Measurements from ENCODE around the gene G6PC1.

Gene G6PC1

DNA sequence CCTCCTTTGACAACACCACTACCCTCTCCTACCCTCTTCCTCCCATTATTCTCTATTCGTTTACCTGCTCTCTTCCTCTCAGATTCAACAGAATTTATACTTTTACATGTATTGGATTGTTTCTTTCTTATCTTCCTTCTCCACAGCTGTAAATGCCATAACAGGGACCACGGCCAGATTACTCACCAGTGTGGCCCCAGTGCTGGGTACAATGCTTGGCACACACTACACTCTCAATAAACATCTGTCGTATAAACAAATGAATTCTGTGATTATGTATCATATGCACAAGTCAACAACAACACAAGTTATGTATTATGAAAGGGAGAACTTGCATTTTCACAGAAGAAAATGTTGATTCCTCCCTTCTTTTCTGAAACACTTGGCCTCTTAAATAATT is 43.6 kb downstream of the G6PC1 start:
- no peak for DNase-seq (ENCODE audit: extremely low spot score)
- TF ChIP-seq NFRKB (IDR thresholded peaks at IDR 0.05) (no peak), L3MBTL2 (conservative IDR thresholded peaks at IDR 0.05) (no peak), SUZ12 (IDR thresholded peaks at IDR 0.05) (no peak), ARNT (IDR thresholded peaks at IDR 0.05) (no peak), BHLHE40 (IDR thresholded peaks at IDR 0.05; ENCODE audit: borderline replicate concordance) (no peak), HDGF (IDR thresholded peaks at IDR 0.05; ENCODE audit: borderline replicate concordance) (no peak), SP1 (IDR thresholded peaks at IDR 0.05) (no peak), FOXK2 (IDR thresholded peaks at IDR 0.05) (no peak), TARDBP (IDR thresholded peaks at IDR 0.05) (no peak), FOXM1 (IDR thresholded peaks at IDR 0.05; ENCODE audit: borderline replicate concordance) (no peak), ELF4 (IDR thresholded peaks at IDR 0.05) (no peak), FOXA1 (IDR thresholded peaks at IDR 0.05) (no peak), LEF1 (IDR thresholded peaks at IDR 0.05; ENCODE audit: borderline replicate concordance) (no peak), ZNF384 (IDR thresholded peaks at IDR 0.05) (no peak), CTBP1 (IDR thresholded peaks at IDR 0.05; ENCODE audit: borderline replicate concordance) (no peak)
- TF ChIP-seq, protein P1, sequence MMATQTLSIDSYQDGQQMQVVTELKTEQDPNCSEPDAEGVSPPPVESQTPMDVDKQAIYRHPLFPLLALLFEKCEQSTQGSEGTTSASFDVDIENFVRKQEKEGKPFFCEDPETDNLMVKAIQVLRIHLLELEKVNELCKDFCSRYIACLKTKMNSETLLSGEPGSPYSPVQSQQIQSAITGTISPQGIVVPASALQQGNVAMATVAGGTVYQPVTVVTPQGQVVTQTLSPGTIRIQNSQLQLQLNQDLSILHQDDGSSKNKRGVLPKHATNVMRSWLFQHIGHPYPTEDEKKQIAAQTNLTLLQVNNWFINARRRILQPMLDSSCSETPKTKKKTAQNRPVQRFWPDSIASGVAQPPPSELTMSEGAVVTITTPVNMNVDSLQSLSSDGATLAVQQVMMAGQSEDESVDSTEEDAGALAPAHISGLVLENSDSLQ (IDR thresholded peaks at IDR 0.05) = no peak
- POLR2A ChIA-PET = no interaction called here
- CTCF ChIA-PET = no interaction called here

GRCh38 chr17:42946812-42947211 is 46.2 kb downstream of the G6PC1 start:
- ChIA-PET POLR2A (interaction anchor here (0.7 to 1.9 kb wide), 4 partner anchors 18 to 173 kb away, joined by 3 to 7 read pairs (median 5); partner anchors contain the start of genes AARSD1, RPL27 and VPS25), CTCF (no interaction called here)
- no peak for TF ChIP-seq L3MBTL2 (conservative IDR thresholded peaks at IDR 0.05)
- TF ChIP-seq ARNT (IDR thresholded peaks at IDR 0.05) = no peak
- TF ChIP-seq FOXK2 (IDR thresholded peaks at IDR 0.05) = no peak
- TF ChIP-seq TARDBP (IDR thresholded peaks at IDR 0.05) = no peak
- TF ChIP-seq SP1 (IDR thresholded peaks at IDR 0.05) = no peak
- TF ChIP-seq NFRKB (IDR thresholded peaks at IDR 0.05) = no peak
- no peak for TF ChIP-seq ELF4 (IDR thresholded peaks at IDR 0.05)
- TF ChIP-seq, protein P1 (IDR thresholded peaks at IDR 0.05) = no peak
- no peak for TF ChIP-seq ZNF384 (IDR thresholded peaks at IDR 0.05)
- TF ChIP-seq LEF1 (IDR thresholded peaks at IDR 0.05; ENCODE audit: borderline replicate concordance) = no peak
- no peak for TF ChIP-seq HDGF (IDR thresholded peaks at IDR 0.05; ENCODE audit: borderline replicate concordance)
- DNase-seq (ENCODE audit: extremely low spot score) = no peak

DNA sequence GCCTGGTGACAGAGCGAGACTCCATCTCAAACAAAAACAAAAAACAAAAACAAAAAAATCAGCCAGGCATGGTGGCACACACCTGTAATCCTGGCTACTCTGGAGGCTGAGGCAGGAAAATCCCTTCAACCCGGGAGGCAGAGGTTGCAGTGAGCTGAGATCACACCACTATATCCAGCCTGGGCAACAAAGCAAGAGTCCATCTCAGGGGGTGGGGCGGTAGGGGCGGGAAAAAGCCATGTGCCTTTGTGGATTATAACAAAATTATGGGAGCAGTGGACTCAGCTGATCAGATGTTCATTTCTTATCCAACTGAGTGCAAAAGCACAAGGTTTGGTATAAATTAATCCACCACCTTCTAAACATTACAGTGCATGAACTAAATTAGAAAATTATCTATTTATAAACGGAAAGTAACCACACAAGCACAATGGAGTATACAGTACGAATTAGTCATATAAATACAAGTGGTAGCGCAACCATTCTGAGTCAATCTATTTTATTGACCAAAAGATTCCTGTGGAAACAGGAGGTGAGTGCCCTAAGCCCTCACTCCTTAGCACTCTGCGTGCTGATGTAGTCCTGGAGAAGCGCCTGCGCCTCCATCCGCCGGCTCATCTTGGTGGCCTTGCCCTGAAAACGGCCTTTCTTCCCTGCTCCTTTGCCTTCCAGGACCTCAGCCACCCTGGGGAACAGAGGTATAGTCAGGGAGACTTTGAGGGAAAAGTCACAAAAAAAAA is 49.6 kb downstream of the G6PC1 start:
- TF ChIP-seq ELF4 (IDR thresholded peaks at IDR 0.05) (no peak), L3MBTL2 (conservative IDR thresholded peaks at IDR 0.05) (no peak), FOXK2 (IDR thresholded peaks at IDR 0.05) (no peak), FOXA1 (IDR thresholded peaks at IDR 0.05) (no peak), NFRKB (IDR thresholded peaks at IDR 0.05) (no peak), TARDBP (IDR thresholded peaks at IDR 0.05) (no peak), ZNF384 (IDR thresholded peaks at IDR 0.05) (no peak), ARNT (IDR thresholded peaks at IDR 0.05) (no peak), BHLHE40 (IDR thresholded peaks at IDR 0.05; ENCODE audit: borderline replicate concordance) (no peak), LEF1 (IDR thresholded peaks at IDR 0.05; ENCODE audit: borderline replicate concordance) (no peak), HDGF (IDR thresholded peaks at IDR 0.05; ENCODE audit: borderline replicate concordance) (no peak), SP1 (IDR thresholded peaks at IDR 0.05) (no peak), CTBP1 (IDR thresholded peaks at IDR 0.05; ENCODE audit: borderline replicate concordance) (no peak), SUZ12 (IDR thresholded peaks at IDR 0.05) (no peak)
- TF ChIP-seq, protein P1 (IDR thresholded peaks at IDR 0.05) = no peak
- CTCF ChIA-PET = no interaction called here
- POLR2A ChIA-PET = interaction anchor here (1.3 kb wide), 1 partner anchor 48 kb away, joined by 3 read pairs; no protein-coding TSS in a partner anchor
- no peak for DNase-seq (ENCODE audit: extremely low spot score)

All from HEK293T (cell line).